ENCODE data around the gene FAM200B. TPM values are rescaled to one million over a fixed set of nuclear protein-coding genes. Genes with fewer than 3 reads are reported as not detected.

FAM200B gene
- total RNA-seq, 5 donors from 2014 or later (not counting 1 experiment from before 2014, with no cell fraction given), result 19.1 to 29.4 (median 20.7) TPM

DNA sequence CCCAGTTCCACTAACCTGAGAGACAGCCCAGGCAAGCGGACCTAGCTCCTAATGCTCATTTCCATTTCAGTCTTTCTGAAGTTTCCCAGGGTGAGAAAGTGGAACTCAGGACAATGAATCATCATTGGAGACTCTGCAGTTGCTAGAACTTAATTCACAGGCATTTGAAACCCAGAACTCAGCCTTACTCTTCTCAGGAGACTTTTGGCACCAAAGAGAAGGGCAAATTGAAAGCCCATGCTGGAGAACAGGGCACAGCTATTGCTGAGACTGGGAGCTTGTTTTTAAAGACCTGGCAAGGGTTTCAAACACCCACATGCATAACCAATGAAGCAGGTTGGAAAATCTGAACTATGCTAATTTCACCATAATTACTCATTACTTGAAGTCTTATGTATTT is 57.2 kb downstream of the FAM200B start:
- ChIA-PET CTCF (interaction anchor here (0.7 to 2.2 kb wide), 3 partner anchors 18 to 288 kb away, joined by 3 to 9 read pairs (median 3); no protein-coding TSS in a partner anchor), POLR2A (no interaction called here)
- Histone ChIP-seq H3K4me1 (ENCODE audit: control insufficient read depth in 1 of 2, extremely low read depth in 1 of 2, insufficient read depth in 2 of 2, low read length in 2 of 2) (peaks cover 3 to 6% of the 10 kb centered on the region in 2 experiments), H3K27me3 (replicated peaks in 1 of 2; ENCODE audit: control insufficient read depth in 2 of 2, extremely low read depth in 1 of 2, insufficient read depth in 2 of 2, low read length in 1 of 2) (no peaks in the 10 kb centered on the region), H3K4me3 (ENCODE audit: control insufficient read depth in 1 of 2, extremely low read depth in 1 of 2, low read length in 1 of 2) (no peak overlapping the region), H3K9me3 (peaks cover 2% of the 10 kb centered on the region), H3K36me3 (ENCODE audit: control insufficient read depth in 2 of 2, extremely low read depth in 1 of 2, insufficient read depth in 1 of 2, low read length in 1 of 2) (no peaks in the 10 kb centered on the region), H3K27ac (ENCODE audit: low read length) (no peak overlapping the region)
- WGBS (ENCODE audit: insufficient coverage), result no CpG with 5 or more reads among the region's 1 CpG
- H3K9me3 Mint-ChIP-seq, result peaks cover 0 to 19% (median 11%) of the 10 kb centered on the region in 3 donors
- H3K36me3 Mint-ChIP-seq, result peaks cover 10% of the 10 kb centered on the region
- H3K27me3 Mint-ChIP-seq, result no peaks in the 10 kb centered on the region
- no peak overlapping the region for H3K27ac Mint-ChIP-seq
- no peak for DNase-seq
- no peak overlapping the region for H3K4me3 Mint-ChIP-seq
- no peak for ATAC-seq (replicated peaks in 1 of 4)
- H3K4me1 Mint-ChIP-seq, result peaks cover 11 to 38% (median 20%) of the 10 kb centered on the region in 3 donors

Other genes starting within 250 kb of the FAM200B start
- 1 to 10 TPM in 1 of 5 donors, under 1 TPM in 4; 0.16 to 1.1 (median 0.40) TPM for gene CC2D2A, start 211.9 kb upstream of the FAM200B start, total RNA-seq
- gene FBXL5, start 26.5 kb upstream of the FAM200B start, total RNA-seq, result 10 to 100 TPM; 40.2 to 64.6 (median 45.0) TPM
- under 1 TPM in 4 of 5 donors, not detected in 1; 0.28 to 0.55 (median 0.46) TPM for gene BST1, start 21.2 kb downstream of the FAM200B start, total RNA-seq
- 10 to 100 TPM in 1 of 5 donors, 1 to 10 TPM in 4; 4.3 to 22.8 (median 5.0) TPM for gene CD38, start 96.5 kb downstream of the FAM200B start, total RNA-seq